Neutrophil (primary cell): ENCODE measurements around the gene FOXN3.

Source experiments
- H3K27ac ChIP-seq: fragments of 200-600 bp; sonication (generic); 2 replicates; pipeline ENCODE4 v1.5.1; 2016; ENCODE audit warnings: mild to moderate bottlenecking, moderate library complexity
- H3K27me3 ChIP-seq: fragments of 200-600 bp; sonication (generic); 2 replicates; pipeline ENCODE4 v1.6.0; 2016; ENCODE audit warnings: mild to moderate bottlenecking
- H3K36me3 ChIP-seq: fragments of 200-600 bp; sonication (generic); 2 replicates; pipeline ENCODE4 v1.5.1; 2017
- H3K4me1 ChIP-seq, 2 experiments: fragments of 200-600 bp in 1 of 2; sonication (generic) in 1 of 2; 1 replicate in 1 of 2; 2 replicates in 1 of 2; pipeline versions ENCODE4 v1.5.1 to v1.6.1; 2013 to 2016; ENCODE audit warnings: low read depth in 1 of 2, low read length in 1 of 2, mild to moderate bottlenecking in 1 of 2, moderate library complexity in 1 of 2; ENCODE audit not compliant: control insufficient read depth in 1 of 2, insufficient read depth in 1 of 2
- H3K4me3 ChIP-seq, 2 experiments: fragments of 200-600 bp in 1 of 2; sonication (generic) in 1 of 2; 1 replicate in 1 of 2; 2 replicates in 1 of 2; pipeline ENCODE4 v1.5.1; 2013 to 2016; ENCODE audit warnings: low read depth in 1 of 2, low read length in 1 of 2, mild to moderate bottlenecking in 1 of 2, moderate library complexity in 1 of 2
- H3K9me3 ChIP-seq: fragments of 200-600 bp; sonication (generic); 2 replicates; pipeline ENCODE4 v1.5.1; 2016
- TF ChIP-seq, protein P1 (sequence below): fragments of 200-600 bp; sonication (generic); IDR thresholded peaks from 2 replicates; pipeline ENCODE4 v1.5.1; 2016; ENCODE audit warnings: antibody characterized with exemption

FOXN3 gene

DNA sequence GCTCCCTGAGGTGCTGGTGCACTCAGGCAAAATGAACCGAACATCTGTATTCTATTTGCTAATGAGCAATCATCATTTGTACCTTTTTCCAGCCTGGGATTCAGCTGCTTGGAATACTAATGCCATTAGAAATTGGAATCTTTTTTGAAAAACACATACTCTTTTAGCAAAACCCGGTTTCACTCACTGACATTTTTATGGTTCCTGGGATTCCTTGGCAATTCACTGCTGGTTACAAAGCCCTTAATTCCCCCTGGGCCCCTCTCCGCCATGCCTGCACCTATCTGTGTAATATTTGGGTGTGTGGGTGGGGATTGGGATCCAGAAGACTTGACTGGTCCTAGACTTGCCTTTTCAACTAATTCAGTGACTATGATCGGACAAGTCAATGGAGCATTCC lies 199.1 kb downstream of the FOXN3 start:
- no peaks in the 10 kb centered on the region for H3K27me3 ChIP-seq
- H3K36me3 ChIP-seq = peaks cover 16% of the 10 kb centered on the region
- TF ChIP-seq, protein P1, sequence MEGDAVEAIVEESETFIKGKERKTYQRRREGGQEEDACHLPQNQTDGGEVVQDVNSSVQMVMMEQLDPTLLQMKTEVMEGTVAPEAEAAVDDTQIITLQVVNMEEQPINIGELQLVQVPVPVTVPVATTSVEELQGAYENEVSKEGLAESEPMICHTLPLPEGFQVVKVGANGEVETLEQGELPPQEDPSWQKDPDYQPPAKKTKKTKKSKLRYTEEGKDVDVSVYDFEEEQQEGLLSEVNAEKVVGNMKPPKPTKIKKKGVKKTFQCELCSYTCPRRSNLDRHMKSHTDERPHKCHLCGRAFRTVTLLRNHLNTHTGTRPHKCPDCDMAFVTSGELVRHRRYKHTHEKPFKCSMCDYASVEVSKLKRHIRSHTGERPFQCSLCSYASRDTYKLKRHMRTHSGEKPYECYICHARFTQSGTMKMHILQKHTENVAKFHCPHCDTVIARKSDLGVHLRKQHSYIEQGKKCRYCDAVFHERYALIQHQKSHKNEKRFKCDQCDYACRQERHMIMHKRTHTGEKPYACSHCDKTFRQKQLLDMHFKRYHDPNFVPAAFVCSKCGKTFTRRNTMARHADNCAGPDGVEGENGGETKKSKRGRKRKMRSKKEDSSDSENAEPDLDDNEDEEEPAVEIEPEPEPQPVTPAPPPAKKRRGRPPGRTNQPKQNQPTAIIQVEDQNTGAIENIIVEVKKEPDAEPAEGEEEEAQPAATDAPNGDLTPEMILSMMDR = no peak
- H3K4me1 ChIP-seq = peaks cover 0 to 3% of the 10 kb centered on the region in 2 experiments
- H3K4me3 ChIP-seq = no peak overlapping the region
- H3K9me3 ChIP-seq = no peaks in the 10 kb centered on the region
- no peak overlapping the region for H3K27ac ChIP-seq

DNA sequence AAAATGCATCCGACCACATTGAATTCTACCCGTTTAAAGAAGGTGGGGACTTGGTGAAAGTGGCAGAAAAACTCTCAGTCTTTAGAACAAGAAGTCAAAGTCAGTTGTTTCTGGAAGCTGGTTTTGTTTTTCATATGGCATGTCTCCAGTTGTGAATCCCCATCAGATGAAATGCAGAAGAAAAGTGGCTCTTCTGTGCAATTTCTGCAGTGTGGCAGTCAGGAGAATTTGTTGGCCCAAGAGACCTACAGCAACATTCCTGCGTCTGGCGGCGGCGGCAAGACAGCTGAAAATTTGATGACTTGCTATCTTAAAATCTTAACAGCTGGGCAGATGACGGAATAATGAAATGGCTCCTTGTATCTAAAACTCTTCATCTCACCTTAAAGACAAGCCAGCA lies 201.5 kb downstream of the FOXN3 start:
- H3K36me3 ChIP-seq = peaks cover 20% of the 10 kb centered on the region
- no peaks in the 10 kb centered on the region for H3K9me3 ChIP-seq
- no peak overlapping the region for H3K4me3 ChIP-seq
- peaks cover 0 to 3% of the 10 kb centered on the region in 2 experiments for H3K4me1 ChIP-seq
- no peaks in the 10 kb centered on the region for H3K27me3 ChIP-seq
- no peak overlapping the region for H3K27ac ChIP-seq
- TF ChIP-seq, protein P1 = no peak

DNA sequence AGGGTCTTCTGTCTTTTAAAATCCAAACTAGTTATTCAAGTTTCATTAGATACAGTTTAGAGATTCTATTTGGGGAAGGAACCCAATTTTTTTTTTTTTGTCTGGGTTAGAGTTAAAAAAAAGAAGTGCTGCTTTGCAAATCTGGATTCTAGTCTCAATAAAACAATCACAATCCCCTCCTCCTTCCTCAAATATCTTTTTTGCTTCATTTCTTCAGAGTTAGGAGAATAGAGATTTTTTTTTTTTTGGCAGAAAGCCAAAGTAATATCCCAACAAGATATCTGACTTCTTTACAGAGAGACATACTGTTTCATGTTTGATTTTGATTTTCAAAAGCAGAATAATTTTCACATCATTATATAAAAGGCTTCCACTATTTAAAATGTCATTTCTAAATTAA lies 201.9 kb downstream of the FOXN3 start:
- no peak overlapping the region for H3K27ac ChIP-seq
- no peak overlapping the region for H3K4me3 ChIP-seq
- peaks cover 20% of the 10 kb centered on the region for H3K36me3 ChIP-seq
- H3K4me1 ChIP-seq = peaks cover 0 to 3% of the 10 kb centered on the region in 2 experiments
- no peaks in the 10 kb centered on the region for H3K9me3 ChIP-seq
- H3K27me3 ChIP-seq = no peaks in the 10 kb centered on the region
- TF ChIP-seq, protein P1 = no peak

DNA sequence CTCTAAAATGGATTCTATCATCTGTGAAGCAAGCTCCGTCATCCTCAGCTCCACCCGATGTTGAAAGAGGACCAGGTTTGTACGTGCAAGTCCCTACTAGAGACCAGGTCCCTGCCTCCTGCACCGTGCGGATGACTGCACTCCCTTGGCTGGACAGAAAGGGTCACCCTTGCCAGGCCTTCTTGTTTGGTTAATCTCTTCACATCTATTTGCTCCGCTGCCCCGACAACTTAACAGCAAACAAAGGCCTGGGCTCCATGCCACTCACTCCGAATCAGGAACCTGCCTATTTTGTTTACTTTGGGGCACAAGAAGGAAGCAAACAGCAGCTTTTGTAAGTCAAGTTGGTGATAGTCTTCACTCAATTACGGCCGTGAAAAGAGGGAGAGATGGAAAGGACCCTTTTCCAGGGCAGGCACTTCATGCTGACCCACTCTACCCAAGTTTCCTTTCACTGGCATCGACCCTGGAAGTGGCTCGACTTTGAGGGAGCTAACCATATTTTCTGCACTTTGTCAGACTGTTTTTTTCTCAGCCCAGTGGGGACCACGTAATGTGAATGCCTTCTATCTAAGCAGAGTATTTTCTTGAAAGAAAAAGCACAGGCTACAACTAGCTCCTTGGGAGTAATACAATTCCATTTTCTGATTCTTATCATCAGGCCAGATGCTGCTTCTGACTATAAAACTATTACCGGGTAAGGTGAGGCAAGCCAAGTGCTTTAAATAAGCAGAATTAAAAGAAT lies 202.6 kb downstream of the FOXN3 start:
- TF ChIP-seq, protein P1 = no peak
- Histone ChIP-seq H3K27me3 (no peaks in the 10 kb centered on the region), H3K9me3 (no peaks in the 10 kb centered on the region), H3K4me1 (peaks cover 0 to 3% of the 10 kb centered on the region in 2 experiments), H3K27ac (peak overlapping the region; percentile 64), H3K36me3 (peaks cover 13% of the 10 kb centered on the region), H3K4me3 (no peak overlapping the region)

DNA sequence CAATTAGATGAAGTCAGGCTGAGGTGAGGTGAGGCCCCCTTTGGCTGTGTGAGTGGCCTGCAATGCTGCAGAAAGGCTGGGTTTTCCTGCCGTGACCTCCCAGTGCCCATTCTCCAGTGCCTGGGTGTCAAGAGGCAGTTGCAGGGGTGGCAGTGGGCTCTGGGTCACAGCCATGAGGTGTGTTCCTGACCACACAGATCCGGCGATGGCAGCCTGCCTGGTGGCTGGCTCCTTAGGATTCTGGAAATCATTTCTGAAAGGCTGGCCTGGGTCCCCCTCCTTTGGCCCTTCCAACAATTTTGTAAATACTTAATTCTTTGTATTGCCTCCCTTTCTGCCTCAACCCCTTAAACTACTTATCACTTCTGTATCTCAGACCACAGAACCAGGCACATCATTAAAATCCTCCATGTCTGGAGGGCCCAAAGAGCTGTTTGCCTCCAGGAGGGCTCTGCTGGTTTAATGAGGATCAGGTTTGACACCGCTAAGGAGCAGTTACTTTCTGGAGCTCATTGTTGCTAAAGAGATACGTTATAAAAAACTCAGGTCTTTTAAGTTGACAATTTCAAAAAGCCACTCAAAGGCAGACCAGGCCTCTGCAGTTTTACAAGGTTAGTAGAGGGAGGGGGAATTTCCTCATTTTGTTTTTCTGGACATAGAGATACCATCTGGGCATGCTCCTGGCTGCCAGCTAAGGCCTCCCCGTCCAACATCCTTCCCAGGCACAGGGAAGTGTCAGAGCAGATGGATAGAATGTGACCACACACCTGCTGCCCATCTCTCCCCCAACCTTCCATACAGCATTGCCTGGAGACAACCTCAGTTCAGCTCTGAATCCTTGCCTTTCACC lies 204.4 kb downstream of the FOXN3 start:
- no peak overlapping the region for H3K4me3 ChIP-seq
- H3K4me1 ChIP-seq = peaks cover 0 to 3% of the 10 kb centered on the region in 2 experiments
- peaks cover 11% of the 10 kb centered on the region for H3K36me3 ChIP-seq
- H3K27me3 ChIP-seq = no peaks in the 10 kb centered on the region
- H3K27ac ChIP-seq = peak overlapping the region; percentile 64
- TF ChIP-seq, protein P1 = no peak
- no peaks in the 10 kb centered on the region for H3K9me3 ChIP-seq
